HEK293 (cell line): ENCODE data around the gene ETNK1.

Source experiments
- CTCF ChIA-PET: fragments of 350-600 bp; formaldehyde crosslinking; extraction: SDS; loops from one replicate; lab custom pipeline; 2021; ENCODE audit warnings: antibody characterized with exemption; lab: Yijun Ruan, JAX
- POLR2A ChIA-PET: fragments of 300-600 bp; formaldehyde crosslinking; extraction: SDS; loops from one replicate; lab custom pipeline; 2020; ENCODE audit warnings: antibody characterized with exemption, inconsistent platforms; lab: Yijun Ruan, JAX
- H3K27ac ChIP-seq: fragments of 200-500 bp; sonication (Bioruptor generic); 2 replicates; pipeline ENCODE4 v1.5.1; 2014; ENCODE audit warnings: low read depth, low read length, control low read depth, inconsistent platforms; ENCODE audit errors: extremely low read depth
- H3K36me3 ChIP-seq, 2 experiments: fragments of 200-500 bp in 1 of 2; sonication (Bioruptor generic) in 1 of 2; 1 replicate in 1 of 2; 2 replicates in 1 of 2; pipeline ENCODE4 v1.5.1; 2014 to 2017; ENCODE audit warnings: inconsistent platforms in 2 of 2, low read length in 2 of 2; ENCODE audit not compliant: control insufficient read depth in 2 of 2, insufficient read depth in 1 of 2
- H3K4me1 ChIP-seq: fragments of 200-500 bp; sonication (Bioruptor generic); 2 replicates; pipeline ENCODE4 v1.5.1; 2014; ENCODE audit warnings: mild to moderate bottlenecking, low read length, inconsistent platforms; ENCODE audit not compliant: control insufficient read depth, insufficient read depth
- H3K4me3 ChIP-seq: 2 replicates; pipeline ENCODE4 v1.5.1; 2011; ENCODE audit warnings: low read depth, mild to moderate bottlenecking, control low read depth, low read length, moderate library complexity
- H3K9me3 ChIP-seq: fragments of 200-500 bp; sonication (Bioruptor generic); 2 replicates; pipeline ENCODE4 v1.5.1; 2014; ENCODE audit warnings: low read depth, low read length, inconsistent platforms; ENCODE audit not compliant: control insufficient read depth, insufficient read depth
- KLF8 ChIP-seq: fragments of 450-650 bp; formaldehyde crosslinking; IDR thresholded peaks from 2 replicates; pipeline ENCODE4 v1.5.1; 2016; ENCODE audit warnings: missing biosample characterization, missing genetic modification characterization
- SETDB1 ChIP-seq: IDR thresholded peaks from one replicate; pipeline ENCODE4 v1.6.1; 2017; ENCODE audit warnings: mild to moderate bottlenecking, low read length, moderate library complexity, mixed read lengths; ENCODE audit not compliant: insufficient read length
- TRIM28 ChIP-seq: IDR thresholded peaks from 2 replicates; pipeline ENCODE4 v1.6.1; 2011; ENCODE audit warnings: low read length, control low read depth, borderline replicate concordance
- WT1 ChIP-seq: fragments of 450-650 bp; formaldehyde crosslinking; IDR thresholded peaks from 2 replicates; pipeline ENCODE4 v1.5.1; 2016; ENCODE audit warnings: missing biosample characterization, missing genetic modification characterization
- YY1 ChIP-seq: fragments of 450-650 bp; formaldehyde crosslinking; IDR thresholded peaks from 2 replicates; pipeline ENCODE4 v1.5.1; 2018; ENCODE audit warnings: missing biosample characterization, missing genetic modification characterization
- ZFP41 ChIP-seq: fragments of 450-650 bp; formaldehyde crosslinking; IDR thresholded peaks from 2 replicates; pipeline ENCODE4 v1.5.1; 2016; ENCODE audit warnings: missing biosample characterization, missing genetic modification characterization, borderline replicate concordance
- ZNF133 ChIP-seq: fragments of 450-650 bp; formaldehyde crosslinking; IDR thresholded peaks from 2 replicates; pipeline ENCODE4 v1.5.1; 2016; ENCODE audit warnings: missing biosample characterization, missing genetic modification characterization
- ZNF16 ChIP-seq: fragments of 450-650 bp; formaldehyde crosslinking; IDR thresholded peaks from 2 replicates; pipeline ENCODE4 v1.5.1; 2016; ENCODE audit warnings: low read depth, missing biosample characterization, missing genetic modification characterization
- ZNF169 ChIP-seq: fragments of 450-650 bp; formaldehyde crosslinking; IDR thresholded peaks from 2 replicates; pipeline ENCODE4 v1.5.1; 2016; ENCODE audit warnings: missing biosample characterization, missing genetic modification characterization
- ZNF214 ChIP-seq: fragments of 450-650 bp; formaldehyde crosslinking; IDR thresholded peaks from 2 replicates; pipeline ENCODE4 v1.5.1; 2017; ENCODE audit warnings: missing biosample characterization, mild to moderate bottlenecking, missing genetic modification characterization, borderline replicate concordance
- ZNF24 ChIP-seq: fragments of 450-650 bp; formaldehyde crosslinking; IDR thresholded peaks from 2 replicates; pipeline ENCODE4 v1.5.1; 2016; ENCODE audit warnings: missing biosample characterization, missing genetic modification characterization
- ZNF510 ChIP-seq: fragments of 450-650 bp; formaldehyde crosslinking; IDR thresholded peaks from 2 replicates; pipeline ENCODE4 v1.5.1; 2018; ENCODE audit warnings: mild to moderate bottlenecking, missing genetic modification characterization, missing biosample characterization; ENCODE audit not compliant: insufficient replicate concordance
- ZNF544 ChIP-seq: fragments of 450-650 bp; formaldehyde crosslinking; IDR thresholded peaks from 2 replicates; pipeline ENCODE4 v1.5.0; 2017; ENCODE audit warnings: missing biosample characterization, missing genetic modification characterization
- ZNF610 ChIP-seq: fragments of 450-650 bp; formaldehyde crosslinking; IDR thresholded peaks from 2 replicates; pipeline ENCODE4 v1.5.1; 2016; ENCODE audit warnings: missing biosample characterization, missing genetic modification characterization, borderline replicate concordance
- ZSCAN16 ChIP-seq: fragments of 450-650 bp; formaldehyde crosslinking; IDR thresholded peaks from 2 replicates; pipeline ENCODE4 v1.5.1; 2016; ENCODE audit warnings: missing biosample characterization, missing genetic modification characterization
- ZXDB ChIP-seq: fragments of 450-650 bp; formaldehyde crosslinking; IDR thresholded peaks from 2 replicates; pipeline ENCODE4 v1.5.1; 2016; ENCODE audit warnings: missing biosample characterization, missing genetic modification characterization
- TF ChIP-seq, protein P1 (sequence below): fragments of 450-650 bp; formaldehyde crosslinking; IDR thresholded peaks from 2 replicates; pipeline ENCODE4 v1.5.1; 2016; ENCODE audit warnings: missing biosample characterization, missing genetic modification characterization
- TF ChIP-seq, protein P2 (sequence below): sonication (generic); formaldehyde crosslinking; IDR thresholded peaks from 2 replicates; pipeline ENCODE4 v1.8.1; 2022; ENCODE audit warnings: mild to moderate bottlenecking, moderate library complexity, missing genetic modification reagents
- TF ChIP-seq, protein P3 (sequence below): fragments of 450-650 bp; formaldehyde crosslinking; IDR thresholded peaks from 2 replicates; pipeline ENCODE4 v1.5.1; 2017; ENCODE audit warnings: missing biosample characterization, missing genetic modification characterization
- TF ChIP-seq, protein P4 (sequence below): fragments of 450-650 bp; formaldehyde crosslinking; conservative IDR thresholded peaks from 2 replicates; pipeline ENCODE4 v1.5.1; 2016; ENCODE audit warnings: low read depth, missing biosample characterization, missing genetic modification characterization

Gene ETNK1

DNA sequence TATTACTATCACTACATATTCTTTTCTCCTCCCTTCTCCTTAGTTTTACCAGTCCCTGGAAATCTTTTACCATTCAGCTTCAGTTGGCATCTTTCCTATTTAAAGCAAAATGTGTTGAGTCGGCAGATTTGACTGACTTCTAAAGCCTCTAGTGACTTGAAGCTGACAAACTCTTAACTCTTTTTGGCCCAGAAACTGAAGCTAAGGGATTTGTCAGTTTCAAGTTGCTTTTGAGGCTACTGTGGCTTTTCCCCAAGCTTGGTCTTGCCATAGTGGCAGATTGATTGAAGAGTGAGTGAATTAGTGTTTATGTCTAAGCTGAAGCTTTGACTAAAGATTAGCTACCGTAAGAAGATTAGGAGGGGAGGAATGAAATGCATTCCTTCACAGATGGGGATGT is 104.0 kb downstream of the ETNK1 start (continued):
- TF ChIP-seq, protein P1, sequence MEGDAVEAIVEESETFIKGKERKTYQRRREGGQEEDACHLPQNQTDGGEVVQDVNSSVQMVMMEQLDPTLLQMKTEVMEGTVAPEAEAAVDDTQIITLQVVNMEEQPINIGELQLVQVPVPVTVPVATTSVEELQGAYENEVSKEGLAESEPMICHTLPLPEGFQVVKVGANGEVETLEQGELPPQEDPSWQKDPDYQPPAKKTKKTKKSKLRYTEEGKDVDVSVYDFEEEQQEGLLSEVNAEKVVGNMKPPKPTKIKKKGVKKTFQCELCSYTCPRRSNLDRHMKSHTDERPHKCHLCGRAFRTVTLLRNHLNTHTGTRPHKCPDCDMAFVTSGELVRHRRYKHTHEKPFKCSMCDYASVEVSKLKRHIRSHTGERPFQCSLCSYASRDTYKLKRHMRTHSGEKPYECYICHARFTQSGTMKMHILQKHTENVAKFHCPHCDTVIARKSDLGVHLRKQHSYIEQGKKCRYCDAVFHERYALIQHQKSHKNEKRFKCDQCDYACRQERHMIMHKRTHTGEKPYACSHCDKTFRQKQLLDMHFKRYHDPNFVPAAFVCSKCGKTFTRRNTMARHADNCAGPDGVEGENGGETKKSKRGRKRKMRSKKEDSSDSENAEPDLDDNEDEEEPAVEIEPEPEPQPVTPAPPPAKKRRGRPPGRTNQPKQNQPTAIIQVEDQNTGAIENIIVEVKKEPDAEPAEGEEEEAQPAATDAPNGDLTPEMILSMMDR (tag by site-specific recombination) = no peak
- TF ChIP-seq ZNF610 = no peak

DNA sequence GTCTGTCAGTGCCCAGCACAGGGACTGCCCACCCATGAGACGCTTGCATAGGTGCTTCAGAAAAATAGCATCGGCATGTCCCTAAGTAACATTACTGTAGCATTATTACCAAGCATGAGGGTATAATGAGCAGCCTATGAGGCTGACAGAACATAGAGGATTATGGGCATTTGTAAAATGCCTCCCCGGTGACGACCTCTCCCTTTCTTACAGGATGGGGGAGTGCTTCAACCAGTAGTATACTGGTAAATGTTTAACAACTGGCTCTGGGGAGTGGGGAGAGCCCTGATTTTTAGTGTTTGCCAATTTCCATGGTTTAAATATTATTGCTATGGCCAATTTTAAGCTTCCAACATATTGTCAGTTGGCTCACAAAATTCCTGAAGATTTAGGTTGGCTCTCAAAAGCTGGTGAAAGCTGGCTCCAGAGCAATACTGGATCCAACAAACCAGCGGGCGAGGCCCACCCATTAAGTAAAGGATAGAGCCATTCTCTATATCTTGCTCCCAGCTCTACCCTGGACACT is 104.5 kb downstream of the ETNK1 start:
- CTCF ChIA-PET = no interaction called here
- POLR2A ChIA-PET = no interaction called here
- no peak overlapping the region for H3K27ac ChIP-seq
- H3K4me3 ChIP-seq = no peak overlapping the region
- no peaks in the 10 kb centered on the region for H3K4me1 ChIP-seq
- no peaks in the 10 kb centered on the region for H3K36me3 ChIP-seq
- no peak for TF ChIP-seq YY1 (tag by site-specific recombination)
- no peak for TF ChIP-seq ZNF24 (tag by site-specific recombination)
- TF ChIP-seq ZSCAN16 (tag by site-specific recombination) = no peak
- H3K9me3 ChIP-seq = no peaks in the 10 kb centered on the region

DNA sequence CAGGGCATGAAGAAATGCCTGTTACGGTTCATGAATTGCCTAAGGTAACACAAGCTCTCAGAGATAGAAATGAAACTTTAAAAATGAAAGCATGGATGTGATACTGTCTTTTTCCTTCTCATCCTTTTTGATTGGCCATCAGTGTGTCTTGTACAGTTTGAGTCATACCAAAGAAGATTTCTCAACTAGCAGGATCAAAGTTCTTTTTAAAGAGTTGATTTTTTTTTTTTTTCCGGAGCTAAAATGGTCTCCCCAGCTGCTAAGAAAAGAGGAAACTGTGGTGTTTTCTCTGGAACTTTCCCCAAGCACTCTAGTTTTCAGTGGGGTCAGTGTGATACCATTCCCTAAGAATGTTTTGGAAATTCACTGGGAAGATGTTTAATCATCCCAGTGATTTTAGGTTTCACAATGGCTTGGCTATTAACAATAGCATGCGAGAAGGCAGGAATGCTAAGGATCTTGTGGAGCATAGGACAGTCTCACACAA is 105.0 kb downstream of the ETNK1 start:
- ChIA-PET POLR2A (no interaction called here), CTCF (interaction anchor here (0.6 kb wide), 1 partner anchor 266 kb away, joined by 3 read pairs; no protein-coding TSS in a partner anchor)
- Histone ChIP-seq H3K9me3 (no peaks in the 10 kb centered on the region), H3K36me3 (no peaks in the 10 kb centered on the region), H3K4me1 (no peaks in the 10 kb centered on the region), H3K4me3 (no peak overlapping the region), H3K27ac (no peak overlapping the region)
- TF ChIP-seq ZNF169 (tag by site-specific recombination) (no peak), ZNF133 (tag by site-specific recombination) (no peak), ZNF16 (tag by site-specific recombination) (no peak), ZNF214 (tag by site-specific recombination) (no peak), SETDB1 (no peak), ZFP41 (tag by site-specific recombination) (no peak), ZNF544 (tag by site-specific recombination) (no peak)
- TF ChIP-seq, protein P2, sequence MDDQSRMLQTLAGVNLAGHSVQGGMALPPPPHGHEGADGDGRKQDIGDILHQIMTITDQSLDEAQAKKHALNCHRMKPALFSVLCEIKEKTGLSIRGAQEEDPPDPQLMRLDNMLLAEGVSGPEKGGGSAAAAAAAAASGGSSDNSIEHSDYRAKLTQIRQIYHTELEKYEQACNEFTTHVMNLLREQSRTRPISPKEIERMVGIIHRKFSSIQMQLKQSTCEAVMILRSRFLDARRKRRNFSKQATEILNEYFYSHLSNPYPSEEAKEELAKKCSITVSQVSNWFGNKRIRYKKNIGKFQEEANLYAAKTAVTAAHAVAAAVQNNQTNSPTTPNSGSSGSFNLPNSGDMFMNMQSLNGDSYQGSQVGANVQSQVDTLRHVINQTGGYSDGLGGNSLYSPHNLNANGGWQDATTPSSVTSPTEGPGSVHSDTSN = no peak
- TF ChIP-seq, protein P3, sequence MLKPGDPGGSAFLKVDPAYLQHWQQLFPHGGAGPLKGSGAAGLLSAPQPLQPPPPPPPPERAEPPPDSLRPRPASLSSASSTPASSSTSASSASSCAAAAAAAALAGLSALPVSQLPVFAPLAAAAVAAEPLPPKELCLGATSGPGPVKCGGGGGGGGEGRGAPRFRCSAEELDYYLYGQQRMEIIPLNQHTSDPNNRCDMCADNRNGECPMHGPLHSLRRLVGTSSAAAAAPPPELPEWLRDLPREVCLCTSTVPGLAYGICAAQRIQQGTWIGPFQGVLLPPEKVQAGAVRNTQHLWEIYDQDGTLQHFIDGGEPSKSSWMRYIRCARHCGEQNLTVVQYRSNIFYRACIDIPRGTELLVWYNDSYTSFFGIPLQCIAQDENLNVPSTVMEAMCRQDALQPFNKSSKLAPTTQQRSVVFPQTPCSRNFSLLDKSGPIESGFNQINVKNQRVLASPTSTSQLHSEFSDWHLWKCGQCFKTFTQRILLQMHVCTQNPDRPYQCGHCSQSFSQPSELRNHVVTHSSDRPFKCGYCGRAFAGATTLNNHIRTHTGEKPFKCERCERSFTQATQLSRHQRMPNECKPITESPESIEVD (tag by site-specific recombination) = no peak

DNA sequence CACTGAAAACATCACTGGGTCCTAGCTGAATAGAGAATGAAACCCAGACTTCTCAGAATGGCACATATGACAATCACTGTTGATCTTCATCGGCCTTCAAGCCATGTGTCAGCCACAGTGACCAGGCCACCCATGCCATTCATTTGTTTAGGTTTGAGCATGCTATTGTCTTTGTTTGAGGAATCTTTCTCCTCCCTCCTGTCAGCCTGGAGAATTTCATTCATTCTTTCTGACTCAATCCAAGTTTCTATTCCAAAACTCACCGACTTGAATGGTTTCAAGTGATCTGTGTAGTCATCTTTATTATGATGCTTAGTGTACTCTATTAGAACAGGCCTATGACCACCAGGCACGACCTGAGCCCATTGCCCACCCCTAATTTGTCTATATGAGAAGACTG is 106.3 kb downstream of the ETNK1 start:
- POLR2A ChIA-PET = no interaction called here
- H3K27ac ChIP-seq = no peak overlapping the region
- H3K9me3 ChIP-seq = no peaks in the 10 kb centered on the region
- H3K4me3 ChIP-seq = no peak overlapping the region
- no peaks in the 10 kb centered on the region for H3K36me3 ChIP-seq
- no peaks in the 10 kb centered on the region for H3K4me1 ChIP-seq
- CTCF ChIA-PET = interaction anchor here (0.5 kb wide), 1 partner anchor 557 kb away, joined by 3 read pairs; no protein-coding TSS in a partner anchor
- TF ChIP-seq, protein P4, sequence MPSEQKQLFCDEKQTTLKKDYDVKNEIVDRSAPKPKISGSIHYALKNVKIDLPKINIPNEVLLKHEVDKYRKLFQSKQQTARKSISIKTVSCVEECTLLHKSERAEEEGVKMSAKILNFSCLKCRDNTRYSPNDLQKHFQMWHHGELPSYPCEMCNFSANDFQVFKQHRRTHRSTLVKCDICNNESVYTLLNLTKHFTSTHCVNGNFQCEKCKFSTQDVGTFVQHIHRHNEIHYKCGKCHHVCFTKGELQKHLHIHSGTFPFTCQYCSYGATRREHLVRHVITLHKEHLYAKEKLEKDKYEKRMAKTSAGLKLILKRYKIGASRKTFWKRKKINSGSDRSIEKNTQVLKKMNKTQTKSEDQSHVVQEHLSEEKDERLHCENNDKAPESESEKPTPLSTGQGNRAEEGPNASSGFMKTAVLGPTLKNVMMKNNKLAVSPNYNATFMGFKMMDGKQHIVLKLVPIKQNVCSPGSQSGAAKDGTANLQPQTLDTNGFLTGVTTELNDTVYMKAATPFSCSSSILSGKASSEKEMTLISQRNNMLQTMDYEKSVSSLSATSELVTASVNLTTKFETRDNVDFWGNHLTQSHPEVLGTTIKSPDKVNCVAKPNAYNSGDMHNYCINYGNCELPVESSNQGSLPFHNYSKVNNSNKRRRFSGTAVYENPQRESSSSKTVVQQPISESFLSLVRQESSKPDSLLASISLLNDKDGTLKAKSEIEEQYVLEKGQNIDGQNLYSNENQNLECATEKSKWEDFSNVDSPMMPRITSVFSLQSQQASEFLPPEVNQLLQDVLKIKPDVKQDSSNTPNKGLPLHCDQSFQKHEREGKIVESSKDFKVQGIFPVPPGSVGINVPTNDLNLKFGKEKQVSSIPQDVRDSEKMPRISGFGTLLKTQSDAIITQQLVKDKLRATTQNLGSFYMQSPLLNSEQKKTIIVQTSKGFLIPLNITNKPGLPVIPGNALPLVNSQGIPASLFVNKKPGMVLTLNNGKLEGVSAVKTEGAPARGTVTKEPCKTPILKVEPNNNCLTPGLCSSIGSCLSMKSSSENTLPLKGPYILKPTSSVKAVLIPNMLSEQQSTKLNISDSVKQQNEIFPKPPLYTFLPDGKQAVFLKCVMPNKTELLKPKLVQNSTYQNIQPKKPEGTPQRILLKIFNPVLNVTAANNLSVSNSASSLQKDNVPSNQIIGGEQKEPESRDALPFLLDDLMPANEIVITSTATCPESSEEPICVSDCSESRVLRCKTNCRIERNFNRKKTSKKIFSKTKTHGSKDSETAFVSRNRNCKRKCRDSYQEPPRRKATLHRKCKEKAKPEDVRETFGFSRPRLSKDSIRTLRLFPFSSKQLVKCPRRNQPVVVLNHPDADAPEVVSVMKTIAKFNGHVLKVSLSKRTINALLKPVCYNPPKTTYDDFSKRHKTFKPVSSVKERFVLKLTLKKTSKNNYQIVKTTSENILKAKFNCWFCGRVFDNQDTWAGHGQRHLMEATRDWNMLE (tag by site-specific recombination) = no peak
- no peak for TF ChIP-seq ZXDB (tag by site-specific recombination)
- TF ChIP-seq TRIM28 = no peak
- TF ChIP-seq KLF8 = no peak
- TF ChIP-seq ZNF510 (tag by site-specific recombination) = no peak
- TF ChIP-seq WT1 (tag by site-specific recombination) = no peak
- no peak for TF ChIP-seq ZSCAN16 (tag by site-specific recombination)
